K562 (cell line): ENCODE data around the gene IRGM. TPM values are rescaled to one million over a fixed set of nuclear protein-coding genes. Genes with fewer than 3 reads are reported as not detected.

Source experiments
- CC2D1A ChIP-seq: fragments of 450-650 bp; IDR thresholded peaks from 2 replicates; pipeline ENCODE4 v1.6.1; 2017; ENCODE audit warnings: mild to moderate bottlenecking
- CTCF ChIP-seq, 3 experiments: IDR thresholded peaks in 2 of 3; conservative IDR thresholded peaks in 1 of 3; 2 replicates each; pipeline ENCODE4 v1.5.1; 2011 to 2012; ENCODE audit warnings: low read length in 3 of 3, mild to moderate bottlenecking in 3 of 3, control low read depth in 2 of 3, improper control_type of control experiment in 1 of 3, inconsistent platforms in 1 of 3, low read depth in 1 of 3, mixed read lengths in 1 of 3, moderate library complexity in 1 of 3; ENCODE audit not compliant: insufficient read depth in 2 of 3
- FOXM1 ChIP-seq, 2 experiments: fragments of 450-650 bp in 1 of 2; sonication (generic) in 1 of 2; formaldehyde crosslinking in 1 of 2; IDR thresholded peaks; 2 replicates each; pipeline versions ENCODE4 v1.6.1 to v1.9.0; 2017 to 2022; ENCODE audit warnings: low read depth in 2 of 2, mild to moderate bottlenecking in 2 of 2, missing genetic modification reagents in 1 of 2, moderate library complexity in 1 of 2
- HDAC2 ChIP-seq: fragments of 450-650 bp; IDR thresholded peaks from 2 replicates; pipeline ENCODE4 v1.6.1; 2016; ENCODE audit warnings: mild to moderate bottlenecking
- HDAC3 ChIP-seq: fragments of 450-650 bp; IDR thresholded peaks from 2 replicates; pipeline ENCODE4 v1.6.1; 2018; ENCODE audit warnings: borderline replicate concordance, mild to moderate bottlenecking, moderate library complexity; ENCODE audit not compliant: partially characterized antibody
- MCM5 ChIP-seq: fragments of 450-650 bp; IDR thresholded peaks from 2 replicates; pipeline ENCODE4 v1.6.1; 2016; ENCODE audit warnings: low read depth
- MEF2A ChIP-seq: IDR thresholded peaks from 2 replicates; pipeline ENCODE4 v1.6.1; 2011; ENCODE audit warnings: low read depth, mild to moderate bottlenecking, low read length, moderate library complexity; ENCODE audit not compliant: control insufficient read depth
- MEIS2 ChIP-seq: fragments of 450-650 bp; IDR thresholded peaks from 2 replicates; pipeline ENCODE4 v1.6.1; 2014; ENCODE audit warnings: mild to moderate bottlenecking; ENCODE audit not compliant: partially characterized antibody
- MGA ChIP-seq: fragments of 450-650 bp; IDR thresholded peaks from 2 replicates; pipeline ENCODE4 v1.6.1; 2016; ENCODE audit warnings: mild to moderate bottlenecking, moderate library complexity
- MITF ChIP-seq: IDR thresholded peaks from 2 replicates; pipeline ENCODE4 v1.6.1; 2014; ENCODE audit warnings: antibody characterized with exemption
- NFE2 ChIP-seq: IDR thresholded peaks from 2 replicates; pipeline ENCODE4 v1.6.1; 2014; ENCODE audit warnings: antibody characterized with exemption, low read depth
- polyA plus RNA-seq, 8 experiments: library from polyadenylated mRNA; depleted of rRNA in 4 of 8; stranded (reverse) in 5 of 8; unstranded in 3 of 8; fragments of >200 nt; fragmentation: Nextera tagmentation in 2 of 8; fragmentation: Illumina TruSeq in 1 of 8; extraction: Ambion mirVana in 2 of 8; extraction: Trizol in 1 of 8; gene quantifications; 2 replicates each; pipeline versions ENCODE4 v1.2.1 to v1.2.3, GENCODE V29; 2011 to 2014; ENCODE audit warnings: inconsistent platforms in 1 of 8, missing spikeins in 1 of 8
- total RNA-seq, 7 experiments: library from RNA; depleted of rRNA in 6 of 7; stranded (reverse); fragments of >200 nt in 6 of 7; fragmentation: Illumina TruSeq in 2 of 7; extraction: Trizol in 2 of 7; gene quantifications; 2 replicates each; pipeline versions ENCODE4 v1.2.1 to v1.2.3, GENCODE V29; 2011 to 2021; ENCODE audit warnings: low replicate concordance in 1 of 7

The IRGM gene
- total and polyA plus RNA-seq, 9 of the 15 experiments (the other 6 are each of a cell fraction or from before 2014, with no cell fraction given): 0.09 to 0.22 (median 0.15) TPM; not detected in 6

- TF ChIP-seq MGA: peak; percentile 98
- no peak for TF ChIP-seq MEF2A
- TF ChIP-seq MEIS2: no peak
- peak; percentile 66 for TF ChIP-seq CC2D1A
- peak; percentile 58; the same call in 1 of the 2 replicates for TF ChIP-seq HDAC2
- TF ChIP-seq FOXM1 (IDR thresholded peaks at IDR 0.05; ENCODE audit: low read depth): 0 out of 2 replicates have a peak, but pooled peaks have one; percentile 16
- no peak for TF ChIP-seq FOXM1 (CRISPR knock-in tag; IDR thresholded peaks at IDR 0.05; ENCODE audit: low read depth)
- no peak for TF ChIP-seq MITF
- peak; percentile 71 to 96 (median 84) for TF ChIP-seq CTCF (IDR thresholded peaks at IDR 0.05 in 2 of 3, conservative IDR thresholded peaks at IDR 0.05 in 1 of 3; ENCODE audit: insufficient read depth in 2 of 3, low read depth in 1 of 3, low read length in 3 of 3)
- TF ChIP-seq MCM5: no peak
- TF ChIP-seq NFE2: 0 out of 2 replicates have a peak, but pooled peaks have one; percentile 11
- TF ChIP-seq HDAC3: no peak
Measured at GRCh38 chr5:150846654-150847333, 473 bp downstream of the IRGM start (continued).
